Measurements from ENCODE around the gene HIGD1A.

Gene HIGD1A

DNA sequence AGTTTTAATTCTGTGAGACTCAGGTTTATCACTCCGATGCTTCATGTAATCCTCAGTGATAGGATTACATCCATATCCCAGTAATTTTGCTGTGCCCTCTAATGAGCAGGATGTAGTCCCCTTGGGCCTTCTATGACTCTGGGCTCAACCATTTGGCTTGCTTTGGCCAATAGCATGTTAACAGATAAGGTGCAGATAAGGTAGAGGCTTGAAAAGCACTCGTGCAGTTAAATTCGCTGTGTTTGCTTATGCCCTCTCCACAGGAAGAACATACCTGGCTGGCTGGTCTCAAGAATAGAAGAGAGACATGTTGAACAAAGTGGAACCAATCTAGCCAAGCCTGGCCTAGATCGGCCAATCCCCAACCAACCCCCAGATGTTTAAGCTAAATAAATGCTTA is 51.3 kb downstream of the HIGD1A start:
- DNase-seq: no peak

- DNase-seq: no peak
Measured at GRCh38 chr3:42752441-42752840, 51.8 kb downstream of the HIGD1A start.

DNA sequence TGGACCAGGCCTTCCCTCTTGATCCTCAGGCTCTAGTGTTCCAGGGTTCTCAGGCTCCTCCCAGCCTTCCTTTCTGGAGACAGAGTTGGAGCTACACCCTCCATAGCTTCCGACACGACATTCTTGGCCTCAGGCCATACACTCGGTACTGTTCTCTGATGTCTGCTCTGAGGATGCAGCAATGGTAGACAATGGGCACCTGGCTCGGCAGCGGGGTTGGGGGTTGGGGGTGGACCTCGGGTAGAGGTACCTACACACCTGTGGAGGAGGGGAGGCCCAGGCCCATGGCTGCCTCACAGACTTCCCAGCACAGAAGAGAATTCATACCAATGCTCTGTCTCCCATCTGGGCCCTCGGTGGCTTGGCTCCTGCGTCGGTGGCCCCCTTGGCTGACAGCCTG is 52.7 kb downstream of the HIGD1A start:
- no peak for DNase-seq

DNA sequence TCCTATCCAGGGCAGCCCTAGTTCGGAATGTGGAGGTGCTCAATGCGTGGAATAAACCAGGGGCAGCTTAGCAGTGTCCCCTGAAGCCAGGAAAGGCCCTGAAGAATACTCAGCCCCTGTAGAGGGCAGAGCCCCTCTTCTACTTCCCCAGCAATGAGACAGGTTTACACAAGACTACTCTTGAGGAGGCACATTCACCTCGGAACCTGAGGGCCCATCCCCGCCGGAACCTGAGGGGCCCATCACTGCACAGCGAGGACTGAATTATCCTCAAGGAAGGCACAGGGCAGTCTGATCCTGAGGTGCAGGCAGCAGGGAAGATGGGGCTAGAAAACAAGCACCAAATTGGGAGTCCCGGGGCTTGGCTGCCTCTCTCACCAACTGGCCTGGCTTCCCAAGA is 53.5 kb downstream of the HIGD1A start:
- DNase-seq: no peak

DNA sequence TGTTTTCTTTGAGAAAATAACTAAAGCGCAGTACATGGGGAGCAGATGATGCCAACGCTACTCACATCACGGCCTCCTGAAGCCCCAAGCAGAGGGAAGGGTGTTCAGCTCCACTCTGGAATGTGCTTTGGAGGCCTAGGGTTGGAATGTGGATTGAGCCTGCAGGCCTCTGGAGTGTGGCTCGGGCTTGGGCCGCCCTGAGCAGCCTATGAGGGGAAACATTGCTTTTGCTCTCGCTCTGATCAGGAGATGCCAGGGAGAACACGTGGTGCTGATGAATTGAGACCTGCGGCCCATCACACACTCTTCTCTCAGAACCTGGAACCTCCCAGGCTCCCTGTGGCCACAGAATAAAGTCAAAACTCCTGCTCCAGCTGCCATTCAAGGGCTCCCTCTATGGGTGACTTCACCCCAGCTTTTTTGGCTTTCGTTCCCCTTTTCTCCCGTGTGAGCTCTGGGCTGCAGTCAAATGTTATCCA is 54.5 kb downstream of the HIGD1A start:
- DNase-seq: peak; percentile 76 to 80

- no peak for DNase-seq
Measured at GRCh38 chr3:42749025-42749752, 55.1 kb downstream of the HIGD1A start.

- DNase-seq: no peak
Measured at GRCh38 chr3:42747581-42747980, 56.7 kb downstream of the HIGD1A start.

DNA sequence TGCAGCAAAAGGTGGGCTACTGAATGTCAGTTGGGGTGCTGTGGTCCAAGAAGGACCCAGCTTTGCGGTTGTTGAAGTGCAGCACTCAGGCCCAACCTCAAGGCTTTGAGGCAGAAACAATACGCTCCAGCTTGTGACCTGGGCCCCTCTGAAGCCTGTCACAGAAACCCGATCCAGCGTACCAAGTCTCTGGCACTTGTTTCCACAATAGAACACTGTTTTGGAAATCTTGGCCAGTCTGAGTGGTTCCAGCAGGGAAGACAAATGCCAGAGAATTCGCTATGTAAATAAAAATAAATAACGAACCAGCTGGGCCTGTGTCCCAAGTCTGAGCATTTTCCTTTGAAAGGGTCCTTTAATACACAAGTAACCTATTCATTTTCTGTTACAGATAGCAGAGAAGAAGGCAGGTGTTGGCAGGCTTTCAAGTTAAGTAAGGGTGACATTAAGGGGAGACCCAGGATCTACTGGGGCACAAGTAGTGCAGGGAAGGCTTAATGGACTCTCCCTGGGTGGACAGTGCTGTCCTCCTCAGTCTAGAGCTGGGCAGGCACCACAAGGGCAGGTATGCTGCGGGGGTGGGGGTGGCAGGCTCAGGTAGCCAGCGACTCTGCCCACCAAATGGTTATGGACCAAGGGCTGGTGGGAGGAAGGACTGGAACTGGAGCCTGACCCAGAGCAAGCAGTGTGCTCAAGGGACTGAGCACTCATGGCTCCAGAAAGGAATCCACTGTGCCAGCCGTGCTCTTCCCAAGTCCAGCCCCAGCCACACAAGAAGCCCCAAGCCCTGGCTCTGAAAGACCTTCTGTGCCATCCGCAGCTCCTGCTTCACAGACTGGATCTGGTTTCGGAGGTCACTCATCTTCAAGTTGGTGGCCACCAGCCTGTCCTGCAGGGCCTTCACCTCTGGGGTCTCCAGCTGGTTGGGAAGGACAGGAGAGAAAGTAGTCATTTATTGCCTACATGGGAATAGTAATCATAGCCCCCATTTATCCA is 57.5 kb downstream of the HIGD1A start:
- DNase-seq: no peak

DNA sequence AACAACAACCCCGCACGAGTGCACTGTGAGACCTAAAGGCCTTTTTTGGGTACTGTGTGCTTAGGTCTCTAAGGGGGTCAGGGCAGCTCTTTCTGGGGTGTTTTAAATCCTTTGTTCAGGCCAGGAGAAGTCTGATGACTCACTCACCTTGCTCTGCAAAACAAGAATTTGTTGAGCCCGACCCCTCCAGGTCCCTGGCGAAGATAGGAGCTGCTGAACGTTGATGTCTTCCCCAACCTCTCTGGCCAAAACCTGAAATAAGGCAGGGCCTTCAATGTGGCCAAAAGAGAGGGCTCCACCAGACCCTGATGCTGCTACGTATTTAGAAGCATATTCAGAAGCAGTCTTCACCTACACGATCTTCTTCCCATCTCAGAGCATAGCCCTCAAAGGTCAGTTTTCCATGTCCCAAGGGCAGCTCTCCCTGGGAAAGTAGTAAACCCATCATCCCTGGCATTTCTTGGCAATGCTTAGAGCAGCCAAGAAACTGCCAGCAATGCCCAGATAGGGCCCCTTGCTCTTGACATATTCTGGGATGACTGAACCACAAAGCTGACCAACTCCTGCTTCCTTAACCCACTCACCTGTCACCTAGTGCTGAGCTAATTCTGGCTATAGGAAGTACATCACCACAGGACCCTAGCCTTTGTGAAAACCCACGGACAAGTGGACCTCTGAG is 58.4 kb downstream of the HIGD1A start:
- no peak for DNase-seq

DNA sequence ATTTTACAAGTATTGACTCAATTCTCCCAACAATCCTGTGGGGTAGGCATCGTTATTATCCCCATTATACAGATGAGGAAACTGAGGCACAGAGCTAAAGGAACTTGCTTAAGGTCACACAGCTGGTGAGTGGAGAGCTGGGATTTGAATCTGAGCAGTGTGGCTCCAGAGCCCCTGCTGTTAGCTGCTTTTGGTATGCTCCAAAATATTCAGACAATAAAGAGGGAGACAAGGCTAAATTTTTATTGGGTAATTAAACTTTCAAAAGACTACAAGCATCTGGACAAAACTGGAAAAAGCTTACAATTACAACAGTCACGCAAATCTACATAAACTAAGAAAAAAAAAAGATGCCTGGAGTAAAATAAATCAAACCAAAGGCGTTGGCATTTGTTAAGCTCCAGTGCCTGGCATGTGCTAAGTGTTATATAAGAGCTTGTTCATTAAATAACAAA is 59.0 kb downstream of the HIGD1A start:
- no peak for DNase-seq

- no peak for DNase-seq
Measured at GRCh38 chr3:42743204-42743995, 60.9 kb downstream of the HIGD1A start.

DNA sequence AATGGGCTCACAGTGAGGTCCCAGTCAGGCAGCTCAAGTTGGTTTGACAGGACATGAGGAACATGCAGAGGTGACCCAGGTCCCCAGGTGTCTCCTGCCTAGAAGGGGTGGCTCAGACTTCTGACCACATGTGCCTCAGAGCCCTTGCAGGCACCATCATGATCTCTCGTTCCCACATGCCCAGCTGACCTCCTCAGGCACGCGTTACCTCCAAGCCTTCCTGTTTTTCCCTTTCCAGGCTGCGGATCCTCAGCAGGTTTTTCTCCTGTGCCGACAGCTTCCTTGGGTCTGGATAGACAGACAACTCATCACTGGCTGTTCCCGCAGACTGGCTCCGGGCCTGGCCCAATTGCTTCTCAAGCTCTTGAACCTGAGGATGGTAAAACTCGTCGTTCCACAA is 61.6 kb downstream of the HIGD1A start:
- no peak for DNase-seq

GRCh38 chr3:42742259-42742658 is 62.0 kb downstream of the HIGD1A start:
- DNase-seq: no peak

- no peak for DNase-seq
Measured at GRCh38 chr3:42741796-42742195, 62.5 kb downstream of the HIGD1A start.

- DNase-seq: no peak
Measured at GRCh38 chr3:42739401-42740158, 64.7 kb downstream of the HIGD1A start.

DNA sequence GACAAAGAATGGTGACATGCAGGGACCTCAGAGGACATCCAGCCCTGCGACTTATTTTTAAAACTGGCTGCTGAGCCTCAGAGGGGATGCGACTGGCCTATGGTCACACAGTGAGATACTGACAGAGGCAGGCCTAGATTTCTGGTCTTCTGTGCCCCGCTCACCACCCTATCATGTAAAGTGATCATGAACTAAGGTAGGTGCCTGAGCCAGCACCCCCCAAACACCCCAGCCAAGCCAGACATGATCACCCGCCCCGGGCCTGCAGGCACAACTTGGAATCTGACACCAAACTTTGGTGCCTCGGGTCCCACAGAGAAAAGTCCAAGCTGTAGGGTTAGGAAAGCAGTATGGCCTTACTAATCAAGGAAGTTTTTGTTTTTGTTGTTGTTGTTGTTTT is 67.8 kb downstream of the HIGD1A start:
- no peak for DNase-seq

DNA sequence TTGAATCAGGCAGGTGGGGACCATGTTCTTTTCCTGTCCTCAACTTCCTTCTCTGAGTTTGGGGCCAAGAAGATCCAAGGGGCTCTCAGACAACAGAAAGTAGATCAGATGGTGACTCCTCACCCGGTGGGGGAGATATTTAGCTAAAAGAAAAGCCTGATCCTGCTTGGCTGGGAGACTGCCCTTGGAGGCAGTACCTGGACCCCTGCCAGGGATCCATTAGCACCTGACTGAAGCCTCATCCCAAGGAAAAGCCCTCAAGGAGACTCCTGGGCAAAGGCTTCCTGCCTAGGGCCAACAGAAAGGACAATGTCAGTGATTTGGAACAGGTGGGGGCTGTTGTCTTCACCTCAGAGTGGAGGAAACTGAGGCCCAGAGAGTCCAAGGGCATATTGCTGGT is 68.2 kb downstream of the HIGD1A start:
- DNase-seq: no peak

DNA sequence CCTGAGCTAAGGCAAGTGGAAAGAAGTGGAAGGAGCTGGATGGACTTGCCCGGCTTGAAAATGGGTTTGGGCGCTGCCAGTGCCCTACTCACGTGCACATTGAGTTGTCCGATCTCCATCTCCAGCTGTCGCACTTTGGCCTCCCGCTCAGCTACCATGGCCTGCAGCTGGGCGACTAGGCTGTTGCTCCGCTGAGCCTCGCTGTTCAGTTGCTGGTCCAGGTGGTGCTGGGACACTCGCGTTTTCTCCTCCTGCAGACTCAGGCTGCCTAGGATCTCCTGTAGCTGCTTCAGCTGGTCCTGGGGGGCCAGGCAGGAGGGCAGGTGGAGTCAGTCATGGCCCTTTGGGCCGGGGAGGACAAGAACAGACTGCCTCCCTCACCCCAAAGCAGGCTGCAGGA is 68.7 kb downstream of the HIGD1A start:
- DNase-seq: no peak

DNA sequence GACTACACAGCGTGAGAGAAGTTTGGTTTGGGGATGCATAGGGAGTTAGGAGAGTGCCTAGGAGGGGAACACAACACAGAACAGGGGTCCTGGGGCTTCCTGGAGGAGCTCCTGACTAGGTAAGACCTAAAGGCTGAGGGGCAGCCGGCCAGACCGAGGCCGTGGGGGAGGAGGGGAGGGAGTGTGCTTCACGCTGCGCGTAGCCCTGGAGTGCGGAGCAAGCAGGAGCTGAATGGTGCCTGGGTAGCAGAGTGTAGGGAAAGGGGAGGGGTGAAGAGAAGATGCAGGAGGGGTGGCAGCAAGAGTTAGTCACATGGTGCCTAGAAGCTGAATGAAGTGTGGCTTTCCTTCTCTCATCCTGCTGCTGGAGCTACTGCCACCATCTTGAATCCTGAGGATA is 69.3 kb downstream of the HIGD1A start:
- DNase-seq: no peak

DNA sequence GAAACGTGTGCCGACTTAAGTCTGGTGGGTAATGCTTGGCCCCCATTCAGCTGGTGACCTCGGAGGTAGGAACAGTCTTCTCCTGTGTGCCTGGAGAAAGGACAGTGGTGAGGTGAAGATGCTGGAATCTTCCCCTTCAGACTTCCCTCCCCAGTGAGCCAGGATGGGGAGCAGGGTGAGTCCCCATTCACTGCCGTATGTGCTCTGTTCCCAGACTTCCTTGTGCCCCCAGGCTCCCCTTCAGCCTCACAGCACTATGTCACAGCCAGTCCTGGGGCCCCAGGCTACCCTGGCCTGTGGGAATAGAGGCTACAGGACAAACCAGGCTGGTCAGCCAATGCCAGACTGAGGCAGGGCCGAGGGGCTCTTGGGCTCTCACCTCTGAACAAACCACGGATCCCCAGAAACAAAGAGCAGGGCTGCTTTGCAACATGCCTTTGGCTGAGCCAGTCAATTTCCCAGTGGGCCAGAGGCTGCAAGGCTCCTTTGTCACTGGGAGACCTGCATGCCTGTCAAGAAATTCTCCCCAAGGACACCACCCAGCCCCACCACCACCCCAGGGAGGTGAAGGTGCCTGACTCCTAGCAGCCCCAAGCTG is 69.9 kb downstream of the HIGD1A start:
- DNase-seq: no peak

Measured in AML-193 (cell line).